K562 treated with DMSO at 1 percent for 24 hours (cell line): ENCODE data around the gene KCNJ2. TPM values are rescaled to one million over a fixed set of nuclear protein-coding genes. Genes with fewer than 3 reads are reported as not detected.

Experiments
- total RNA-seq: library from RNA; unstranded; fragments of 300-600 nt; gene quantifications from 2 replicates; pipeline ENCODE4 v1.2.3, GENCODE V29; 2022; ENCODE audit warnings: low read depth; ENCODE audit not compliant: insufficient read depth

The KCNJ2 gene
- not detected in 2 replicates for total RNA-seq

GRCh38 chr17:70168977-70169708 is at the start of gene KCNJ2:
Gene KCNJ2, plus strand, starts transcription at chr17:70169532. Its CDS starts 5,508 bp downstream, at chr17:70175040.

Other genes with a start within 250 kb of the KCNJ2 start
- not detected in 2 replicates for gene KCNJ16, start 94.3 kb upstream of the KCNJ2 start, total RNA-seq